GM12878 (cell line): ENCODE results near the gene AFTPH. TPM values are rescaled to one million over a fixed set of nuclear protein-coding genes. Genes with fewer than 3 reads are reported as not detected.

ENCODE experiments used
- ATAC-seq: fragments of 200-7000 bp; cut with Tn5 transposase; 3 replicates; pipeline ENCODE4 v1.9.1; 2020; ENCODE audit warnings: mild to moderate bottlenecking, moderate library complexity
- BruUV-seq: library from RNA; stranded (reverse); fragments of 400-500 nt; replicated peaks from 2 replicates; lab custom pipeline; 2021; lab: Mats Ljungman, UMichigan
- CTCF ChIA-PET: fragments of 300-600 bp; sonication (Branson Sonifier 250); formaldehyde crosslinking; extraction: SDS; loops from one replicate; lab custom pipeline; 2021; ENCODE audit warnings: inconsistent platforms; lab: Yijun Ruan, JAX
- POLR2A ChIA-PET: fragments of 350-600 bp; formaldehyde crosslinking; extraction: SDS; loops from one replicate; lab custom pipeline; 2021; ENCODE audit warnings: inconsistent platforms; lab: Charles Lee
- RAD21 ChIA-PET: fragments of 300-600 bp; sonication (Branson Sonifier 250); formaldehyde crosslinking; loops from one replicate; lab custom pipeline; 2023; ENCODE audit warnings: antibody characterized with exemption; ENCODE audit not compliant: unreplicated experiment; lab: Charles Lee
- SMC1A ChIA-PET: fragments of 300-600 bp; sonication (Branson Sonifier 250); formaldehyde crosslinking; loops from one replicate; lab custom pipeline; 2023; ENCODE audit not compliant: unreplicated experiment, uncharacterized antibody; lab: Charles Lee
- DNase-seq: peaks from one replicate; pipeline ENCODE4 v3.0.0-alpha.2; 2011; ENCODE audit warnings: low read depth, low spot score
- FAIRE-seq: peaks from 3 replicates; lab custom pipeline; 2011; peaks lifted over from hg19 to GRCh38; lab: Jason Lieb, UNC
- H2AFZ ChIP-seq: 2 replicates; pipeline ENCODE4 v1.6.0; 2011; ENCODE audit warnings: low read depth, low read length, control low read depth; ENCODE audit not compliant: control insufficient read depth
- H3K27ac ChIP-seq: 2 replicates; pipeline ENCODE4 v1.5.1; 2011; ENCODE audit warnings: control low read depth; ENCODE audit not compliant: control insufficient read depth, insufficient read depth
- H3K27me3 ChIP-seq, 2 experiments: replicated peaks in 1 of 2; 2 replicates each; pipeline versions ENCODE4 v1.6.0 to v1.6.1; 2011; ENCODE audit warnings: low read length in 1 of 2; ENCODE audit not compliant: control insufficient read depth in 2 of 2, insufficient read depth in 2 of 2
- H3K36me3 ChIP-seq, 2 experiments: 2 replicates each; pipeline ENCODE4 v1.5.1; 2011; ENCODE audit warnings: low read length in 1 of 2; ENCODE audit not compliant: control insufficient read depth in 2 of 2, insufficient read depth in 2 of 2
- H3K4me1 ChIP-seq: 2 replicates; pipeline ENCODE4 v1.6.1; 2011; ENCODE audit warnings: mild to moderate bottlenecking, low read length, moderate library complexity, mixed read lengths; ENCODE audit not compliant: control insufficient read depth, insufficient read depth
- H3K4me2 ChIP-seq: 2 replicates; pipeline ENCODE4 v1.6.0; 2011; ENCODE audit warnings: control low read depth; ENCODE audit not compliant: control insufficient read depth, insufficient read depth
- H3K4me3 ChIP-seq: fragments of 200-600 bp; sonication (generic); 2 replicates; pipeline ENCODE4 v1.5.1; 2016
- H3K79me2 ChIP-seq: 2 replicates; pipeline ENCODE4 v1.6.0; 2011; ENCODE audit warnings: low read length; ENCODE audit not compliant: control insufficient read depth, insufficient read depth
- H3K9ac ChIP-seq: 2 replicates; pipeline ENCODE4 v1.8.0; 2011; ENCODE audit warnings: low read length, control low read depth, mixed read lengths; ENCODE audit not compliant: control insufficient read depth, insufficient read depth
- H3K9me3 ChIP-seq: replicated peaks from 3 replicates; pipeline ENCODE4 v1.5.1; 2011; ENCODE audit warnings: mild to moderate bottlenecking, low read length; ENCODE audit not compliant: control insufficient read depth, insufficient read depth
- H4K20me1 ChIP-seq: 2 replicates; pipeline ENCODE4 v1.6.0; 2011; ENCODE audit not compliant: control insufficient read depth, insufficient read depth
- DPF2 ChIP-seq: fragments of 450-650 bp; IDR thresholded peaks from 2 replicates; pipeline ENCODE4 v1.6.1; 2017; ENCODE audit warnings: mild to moderate bottlenecking
- HSF1 ChIP-seq: fragments of 150-350 bp; IDR thresholded peaks from 2 replicates; pipeline ENCODE4 v1.6.1; 2014; ENCODE audit warnings: mild to moderate bottlenecking, low read depth, low read length
- MYB ChIP-seq: fragments of 150-350 bp; IDR thresholded peaks from 2 replicates; pipeline ENCODE4 v1.6.1; 2014; ENCODE audit warnings: mild to moderate bottlenecking, low read depth, low read length, borderline replicate concordance
- POLR2AphosphoS2 ChIP-seq: IDR thresholded peaks from 2 replicates; pipeline ENCODE4 v1.6.1; 2011; ENCODE audit warnings: low read depth, mild to moderate bottlenecking, low read length, improper control_type of control experiment, moderate library complexity
- REST ChIP-seq: IDR thresholded peaks from 2 replicates; pipeline ENCODE4 v1.6.1; 2012; ENCODE audit warnings: mild to moderate bottlenecking, low read depth, low read length
- WGBS: methylation state at CpG from one replicate; pipeline ENCODE4 v1.1.6; 2016; ENCODE audit warnings: low lambda C conversion rate; ENCODE audit not compliant: insufficient replicate concordance, insufficient coverage; ENCODE audit errors: missing lambda C conversion rate; 5-methylcytosine and 5-hydroxymethylcytosine counted together
- in situ Hi-C: fragments of 300-500 bp; cut with MboI; formaldehyde crosslinking; loops from 9 replicates; pipeline ENCODE4 v1.14.3; 2018; ENCODE audit warnings: mixed read lengths
- intact Hi-C: fragments of 100-400 bp; cut with micrococcal nuclease; formaldehyde crosslinking; loops from one replicate; pipeline ENCODE4 v1.14.2; 2022; ENCODE audit not compliant: unreplicated experiment
- polyA plus RNA-seq, 11 experiments: library from polyadenylated mRNA; depleted of rRNA in 4 of 11; unstranded in 6 of 11; stranded (reverse) in 5 of 11; fragments of >200 nt; fragmentation: Nextera tagmentation in 4 of 11; fragmentation: Illumina TruSeq in 1 of 11; extraction: Ambion mirVana in 4 of 11; extraction: Trizol in 1 of 11; gene quantifications; 1 replicate in 1 of 11; 2 replicates in 10 of 11; pipeline versions ENCODE4 v1.2.1 to v1.2.3, GENCODE V29; 2011 to 2016; ENCODE audit warnings: inconsistent platforms in 2 of 11, missing spikeins in 2 of 11, low read depth in 1 of 11
- total RNA-seq, 4 experiments: library from RNA; depleted of rRNA in 3 of 4; stranded (reverse); fragments of >200 nt in 3 of 4; fragmentation: Illumina TruSeq in 1 of 4; extraction: Trizol in 1 of 4; gene quantifications; 2 replicates each; pipeline versions ENCODE4 v1.2.1 to v1.2.3, GENCODE V29; 2013 to 2021

AFTPH gene
- total and polyA plus RNA-seq, 10 of the 15 experiments (the other 5 are each of a cell fraction or from before 2014, with no cell fraction given), result 25.6 to 77.3 (median 39.5) TPM

- no peak for TF ChIP-seq REST
These were observed 86.3 kb downstream of the AFTPH start (continued) for GRCh38 chr2:64610316-64610855.

GRCh38 chr2:64612575-64613195, 88.6 kb downstream of the AFTPH start:
- in situ Hi-C loops, result no loop called here
- no peaks in the 10 kb centered on the region for H3K9me3 ChIP-seq
- H2AFZ ChIP-seq, result no peak overlapping the region
- RAD21 ChIA-PET, result no interaction called here
- SMC1A ChIA-PET, result interaction anchor here (2.0 kb wide), 1 partner anchor 219 kb away, joined by 6 read pairs; no protein-coding TSS in a partner anchor
- DNase-seq (no peak), FAIRE-seq (no peak), ATAC-seq (no peak)
- CTCF ChIA-PET, result interaction anchor here (1.4 kb wide), 1 partner anchor 220 kb away, joined by 4 read pairs; no protein-coding TSS in a partner anchor
- H3K9ac ChIP-seq, result no peak overlapping the region
- H3K27me3 ChIP-seq, result no peaks in the 10 kb centered on the region
- no peaks in the 10 kb centered on the region for H3K79me2 ChIP-seq
- H3K4me2 ChIP-seq, result no peak overlapping the region
- no peak overlapping the region for H3K4me3 ChIP-seq
- BruUV-seq, result no TSS peak
- 30% methylated on average over 5 of the region's 5 CpGs for WGBS
- intact Hi-C loops, result no loop called here
- POLR2A ChIA-PET, result no interaction called here
- TF ChIP-seq DPF2 (no peak), MYB (no peak), POLR2AphosphoS2 (no peak), HSF1 (no peak)
- H3K4me1 ChIP-seq, result peaks cover 18% of the 10 kb centered on the region
- H4K20me1 ChIP-seq, result no peaks in the 10 kb centered on the region
- H3K36me3 ChIP-seq, result no peaks in the 10 kb centered on the region
- no peak overlapping the region for H3K27ac ChIP-seq
